KMS-11 (cell line): ENCODE measurements around the gene JMJD7.

Experiments
- H2AFZ ChIP-seq: fragments of 200-600 bp; sonication (generic); 2 replicates; pipeline ENCODE4 v1.6.1; 2016; ENCODE audit warnings: antibody characterized with exemption, mixed run types, low read depth
- H3K27ac ChIP-seq: fragments of 200-600 bp; sonication (generic); 2 replicates; pipeline ENCODE4 v1.6.1; 2016; ENCODE audit warnings: mild to moderate bottlenecking, mixed run types
- H3K27me3 ChIP-seq: fragments of 200-600 bp; sonication (generic); 2 replicates; pipeline ENCODE4 v1.6.1; 2017; ENCODE audit warnings: mild to moderate bottlenecking, low read depth, mixed run types, moderate library complexity; ENCODE audit not compliant: insufficient read depth
- H3K36me3 ChIP-seq: fragments of 200-600 bp; sonication (generic); 2 replicates; pipeline ENCODE4 v1.6.1; 2017; ENCODE audit warnings: mild to moderate bottlenecking, mixed run types; ENCODE audit not compliant: insufficient read depth
- H3K4me1 ChIP-seq: fragments of 200-600 bp; sonication (generic); 2 replicates; pipeline ENCODE4 v1.6.1; 2016; ENCODE audit warnings: mild to moderate bottlenecking, low read depth, mixed run types; ENCODE audit not compliant: poor library complexity, severe bottlenecking
- H3K4me2 ChIP-seq: fragments of 200-600 bp; sonication (generic); 2 replicates; pipeline ENCODE4 v1.7.0; 2016; ENCODE audit warnings: mild to moderate bottlenecking, mixed run types
- H3K4me3 ChIP-seq: fragments of 200-600 bp; sonication (generic); IDR thresholded peaks from 2 replicates; pipeline ENCODE4 v1.6.1; 2017; ENCODE audit warnings: low read depth, low read length, mixed read lengths; ENCODE audit not compliant: insufficient read depth
- H3K79me2 ChIP-seq: fragments of 200-600 bp; sonication (generic); 2 replicates; pipeline ENCODE4 v1.6.1; 2016; ENCODE audit warnings: low read depth, mixed run types; ENCODE audit not compliant: insufficient read depth
- H3K9ac ChIP-seq: fragments of 200-600 bp; sonication (generic); 2 replicates; pipeline ENCODE4 v1.6.1; 2016; ENCODE audit warnings: mild to moderate bottlenecking, mixed run types
- H4K20me1 ChIP-seq: fragments of 200-600 bp; sonication (generic); 2 replicates; pipeline ENCODE4 v1.6.1; 2016; ENCODE audit warnings: mild to moderate bottlenecking, mixed run types; ENCODE audit not compliant: insufficient read depth
- TF ChIP-seq, protein P1 (sequence below): fragments of 200-600 bp; sonication (generic); conservative IDR thresholded peaks from 2 replicates; pipeline ENCODE4 v1.6.1; 2017; ENCODE audit warnings: low read depth, mild to moderate bottlenecking, antibody characterized with exemption, low read length, moderate library complexity, mixed read lengths

JMJD7 gene

GRCh38 chr15:41780727-41781126, 47.2 kb upstream of the JMJD7 start:
- no peaks in the 10 kb centered on the region for H3K27me3 ChIP-seq
- no peaks in the 10 kb centered on the region for H3K36me3 ChIP-seq
- H4K20me1 ChIP-seq: no peaks in the 10 kb centered on the region
- TF ChIP-seq, protein P1, sequence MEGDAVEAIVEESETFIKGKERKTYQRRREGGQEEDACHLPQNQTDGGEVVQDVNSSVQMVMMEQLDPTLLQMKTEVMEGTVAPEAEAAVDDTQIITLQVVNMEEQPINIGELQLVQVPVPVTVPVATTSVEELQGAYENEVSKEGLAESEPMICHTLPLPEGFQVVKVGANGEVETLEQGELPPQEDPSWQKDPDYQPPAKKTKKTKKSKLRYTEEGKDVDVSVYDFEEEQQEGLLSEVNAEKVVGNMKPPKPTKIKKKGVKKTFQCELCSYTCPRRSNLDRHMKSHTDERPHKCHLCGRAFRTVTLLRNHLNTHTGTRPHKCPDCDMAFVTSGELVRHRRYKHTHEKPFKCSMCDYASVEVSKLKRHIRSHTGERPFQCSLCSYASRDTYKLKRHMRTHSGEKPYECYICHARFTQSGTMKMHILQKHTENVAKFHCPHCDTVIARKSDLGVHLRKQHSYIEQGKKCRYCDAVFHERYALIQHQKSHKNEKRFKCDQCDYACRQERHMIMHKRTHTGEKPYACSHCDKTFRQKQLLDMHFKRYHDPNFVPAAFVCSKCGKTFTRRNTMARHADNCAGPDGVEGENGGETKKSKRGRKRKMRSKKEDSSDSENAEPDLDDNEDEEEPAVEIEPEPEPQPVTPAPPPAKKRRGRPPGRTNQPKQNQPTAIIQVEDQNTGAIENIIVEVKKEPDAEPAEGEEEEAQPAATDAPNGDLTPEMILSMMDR: no peak
- peaks cover 41% of the 10 kb centered on the region for H3K4me1 ChIP-seq
- H2AFZ ChIP-seq: no peak overlapping the region
- H3K79me2 ChIP-seq: 0 out of 2 replicates have a peak, but pooled peaks cover 15% of the 10 kb centered on the region
- no peak overlapping the region for H3K4me3 ChIP-seq
- no peak overlapping the region; the same call in 1 of the 2 replicates for H3K9ac ChIP-seq
- H3K27ac ChIP-seq: peak overlapping the region; percentile 45; the same call in 1 of the 2 replicates
- peak overlapping the region; percentile 70 for H3K4me2 ChIP-seq

DNA sequence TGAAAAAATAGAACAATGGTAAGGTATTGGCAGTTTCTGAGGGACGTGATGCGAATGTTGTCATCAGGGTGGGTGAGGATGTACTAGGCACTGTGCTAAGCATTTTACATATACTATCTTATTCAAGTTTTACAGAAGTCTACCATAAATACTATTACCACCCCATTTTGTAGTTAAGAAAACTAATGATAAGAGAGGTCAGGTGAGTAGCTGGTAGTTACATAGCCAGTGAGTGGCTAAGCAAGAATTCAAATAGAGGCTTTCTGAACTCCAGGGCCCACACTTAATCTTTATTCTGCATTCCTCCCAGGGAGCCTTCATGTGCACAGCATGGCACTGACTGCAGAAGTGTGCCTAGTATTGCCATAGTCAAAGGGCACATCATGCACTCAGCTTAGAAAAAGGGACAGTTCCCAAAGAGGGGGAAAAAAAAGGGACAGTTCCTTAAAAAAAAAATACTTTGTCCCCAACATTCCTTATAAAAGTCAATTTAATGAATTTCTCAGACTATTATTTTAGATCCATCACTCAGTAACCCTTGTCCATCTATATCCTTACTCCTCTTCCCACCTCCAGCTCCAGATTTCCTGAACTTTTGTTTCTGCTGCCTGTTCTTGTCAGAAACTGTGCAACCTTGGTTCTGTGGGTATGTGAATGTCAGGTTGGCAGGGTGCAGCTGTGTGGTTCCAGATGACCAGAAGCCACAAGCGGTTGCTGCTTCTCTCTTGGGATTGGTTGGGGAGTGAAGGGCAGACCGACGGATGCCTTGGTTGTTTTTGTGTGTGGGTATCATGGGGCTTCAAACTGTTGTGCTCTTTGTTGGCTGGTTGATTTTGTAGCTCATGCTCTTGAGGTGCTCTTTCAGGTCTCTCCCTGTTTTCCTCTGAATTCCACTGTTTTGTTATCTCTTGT, 45.3 kb upstream of the JMJD7 start:
- TF ChIP-seq, protein P1: no peak
- Histone ChIP-seq H3K36me3 (no peaks in the 10 kb centered on the region), H3K4me3 (no peak overlapping the region), H3K9ac (no peak overlapping the region), H3K27me3 (no peaks in the 10 kb centered on the region), H3K27ac (no peak overlapping the region), H3K79me2 (0 out of 2 replicates have a peak, but pooled peaks cover 15% of the 10 kb centered on the region), H3K4me1 (peaks cover 29% of the 10 kb centered on the region), H2AFZ (no peak overlapping the region), H4K20me1 (no peaks in the 10 kb centered on the region), H3K4me2 (no peak overlapping the region)

DNA sequence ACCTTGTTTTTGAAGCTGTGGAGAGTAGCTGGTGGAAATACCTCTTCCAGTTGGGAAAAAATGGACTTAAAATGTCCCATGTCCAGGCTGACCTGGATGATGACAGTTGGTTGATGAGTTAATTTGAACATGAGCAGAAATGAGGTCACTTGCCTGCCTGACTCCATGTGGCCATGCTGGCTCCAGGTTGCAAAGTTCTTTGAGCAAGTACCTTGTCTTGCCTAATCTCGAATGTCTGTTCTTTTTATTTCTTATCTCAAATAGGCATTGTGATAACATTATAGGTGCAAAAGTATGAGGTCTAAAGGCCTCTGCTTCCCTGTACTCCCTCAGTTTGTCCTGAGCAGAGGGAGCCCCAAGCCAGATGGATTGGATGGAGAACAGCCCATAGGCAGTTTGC, 44.6 kb upstream of the JMJD7 start:
- Histone ChIP-seq H3K27me3 (no peaks in the 10 kb centered on the region), H3K79me2 (0 out of 2 replicates have a peak, but pooled peaks cover 15% of the 10 kb centered on the region), H4K20me1 (no peaks in the 10 kb centered on the region), H3K27ac (no peak overlapping the region), H3K36me3 (no peaks in the 10 kb centered on the region), H3K4me2 (no peak overlapping the region), H3K4me3 (no peak overlapping the region), H3K4me1 (peaks cover 29% of the 10 kb centered on the region), H2AFZ (no peak overlapping the region), H3K9ac (no peak overlapping the region)
- TF ChIP-seq, protein P1: no peak

- H3K4me2 ChIP-seq: no peak overlapping the region
- H3K9ac ChIP-seq: no peak overlapping the region
- no peak overlapping the region for H3K4me3 ChIP-seq
- peaks cover 18% of the 10 kb centered on the region for H3K4me1 ChIP-seq
- no peak overlapping the region for H3K27ac ChIP-seq
- H3K36me3 ChIP-seq: no peaks in the 10 kb centered on the region
- no peaks in the 10 kb centered on the region for H4K20me1 ChIP-seq
- H3K79me2 ChIP-seq: 0 out of 2 replicates have a peak, but pooled peaks cover 6% of the 10 kb centered on the region
- H2AFZ ChIP-seq: no peak overlapping the region
- TF ChIP-seq, protein P1: no peak
- H3K27me3 ChIP-seq: no peaks in the 10 kb centered on the region
These were observed 39.6 kb upstream of the JMJD7 start for GRCh38 chr15:41788262-41788661.
